GM10266 (cell line): ENCODE measurements around the gene DKKL1.

ENCODE experiments used
- DNase-seq: peaks from one replicate; pipeline ENCODE4 v3.0.0; 2012; ENCODE audit errors: extremely low spot score
- TF ChIP-seq, protein P1 (sequence below): IDR thresholded peaks from 2 replicates; pipeline ENCODE4 v1.5.1; 2012; ENCODE audit warnings: mild to moderate bottlenecking, low read depth; ENCODE audit not compliant: control insufficient read depth, insufficient read depth; ENCODE audit errors: missing control alignments

The DKKL1 gene

DNA sequence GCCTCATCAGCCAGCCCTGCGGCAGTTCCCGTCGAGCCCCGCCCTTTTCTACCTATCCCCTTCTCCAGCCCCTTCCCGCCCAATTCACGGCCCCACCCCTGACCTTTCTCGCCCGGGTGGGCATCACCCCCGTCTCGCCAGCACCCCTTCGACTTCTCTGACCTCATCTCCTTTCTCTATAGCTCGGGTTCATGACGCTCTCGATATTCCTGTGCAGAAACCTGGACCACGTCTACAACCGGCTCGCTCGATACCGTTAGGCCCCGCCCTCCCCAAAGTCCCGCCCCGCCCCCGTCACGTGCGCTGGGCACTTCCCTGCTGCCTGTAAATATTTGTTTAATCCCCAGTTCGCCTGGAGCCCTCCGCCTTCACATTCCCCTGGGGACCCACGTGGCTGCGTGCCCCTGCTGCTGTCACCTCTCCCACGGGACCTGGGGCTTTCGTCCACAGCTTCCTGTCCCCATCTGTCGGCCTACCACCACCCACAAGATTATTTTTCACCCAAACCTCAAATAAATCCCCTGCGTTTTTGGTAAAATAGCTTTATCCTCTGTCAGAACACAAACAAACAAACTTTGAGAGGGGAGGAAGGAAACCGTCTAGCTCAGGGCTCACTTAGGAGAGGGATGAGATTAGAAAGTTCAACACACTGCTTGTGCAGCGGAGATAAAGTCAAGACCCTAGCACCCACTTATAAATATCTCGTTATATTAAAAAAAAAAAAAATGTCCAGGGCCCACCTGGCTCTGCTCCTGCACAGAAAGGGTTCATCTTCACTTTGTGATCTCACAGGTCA is 23.4 kb upstream of the DKKL1 start:
- peak; percentile 97 for DNase-seq
- TF ChIP-seq, protein P1, sequence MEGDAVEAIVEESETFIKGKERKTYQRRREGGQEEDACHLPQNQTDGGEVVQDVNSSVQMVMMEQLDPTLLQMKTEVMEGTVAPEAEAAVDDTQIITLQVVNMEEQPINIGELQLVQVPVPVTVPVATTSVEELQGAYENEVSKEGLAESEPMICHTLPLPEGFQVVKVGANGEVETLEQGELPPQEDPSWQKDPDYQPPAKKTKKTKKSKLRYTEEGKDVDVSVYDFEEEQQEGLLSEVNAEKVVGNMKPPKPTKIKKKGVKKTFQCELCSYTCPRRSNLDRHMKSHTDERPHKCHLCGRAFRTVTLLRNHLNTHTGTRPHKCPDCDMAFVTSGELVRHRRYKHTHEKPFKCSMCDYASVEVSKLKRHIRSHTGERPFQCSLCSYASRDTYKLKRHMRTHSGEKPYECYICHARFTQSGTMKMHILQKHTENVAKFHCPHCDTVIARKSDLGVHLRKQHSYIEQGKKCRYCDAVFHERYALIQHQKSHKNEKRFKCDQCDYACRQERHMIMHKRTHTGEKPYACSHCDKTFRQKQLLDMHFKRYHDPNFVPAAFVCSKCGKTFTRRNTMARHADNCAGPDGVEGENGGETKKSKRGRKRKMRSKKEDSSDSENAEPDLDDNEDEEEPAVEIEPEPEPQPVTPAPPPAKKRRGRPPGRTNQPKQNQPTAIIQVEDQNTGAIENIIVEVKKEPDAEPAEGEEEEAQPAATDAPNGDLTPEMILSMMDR, result no peak

DNA sequence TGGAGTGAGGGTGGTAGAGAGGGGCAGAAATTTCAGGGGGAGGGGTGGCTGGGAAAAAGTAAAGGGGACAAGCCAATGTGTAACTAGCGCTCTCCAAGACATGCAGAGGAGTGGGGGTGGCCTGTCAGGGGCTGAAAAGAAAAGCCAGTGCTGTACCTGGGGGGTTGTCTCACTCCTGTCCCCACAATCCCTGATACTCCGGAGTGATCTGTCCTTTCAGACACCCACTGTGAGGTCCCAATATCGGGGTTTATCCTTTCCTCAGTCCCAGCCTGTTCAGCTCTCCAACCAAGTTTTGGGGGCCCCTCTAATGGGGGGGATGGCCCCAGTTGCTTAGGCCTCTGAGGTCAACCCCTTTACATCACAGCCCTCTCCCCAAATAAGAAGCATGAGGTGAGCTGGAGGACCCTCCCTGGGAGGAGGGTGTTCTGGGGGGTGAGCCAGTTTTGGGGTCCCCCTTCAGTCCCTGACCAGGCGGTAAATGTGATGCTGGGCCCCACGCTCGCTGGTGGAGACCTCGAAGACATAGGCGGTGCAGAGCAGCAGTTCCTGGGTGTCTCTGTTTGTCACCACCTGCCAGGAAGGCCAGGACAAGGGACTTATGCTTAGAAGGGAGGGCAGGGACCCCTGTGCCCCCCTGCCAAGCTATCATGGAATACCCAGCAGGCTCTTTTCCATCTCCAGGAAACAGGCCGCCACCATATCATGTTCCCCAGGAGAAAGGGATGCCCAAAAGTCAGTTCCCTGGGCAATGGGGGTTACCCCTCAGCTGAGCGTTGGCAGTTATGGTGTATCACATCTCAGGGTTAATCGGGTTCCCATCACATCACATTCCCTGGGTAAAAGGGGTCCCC is 22.6 kb upstream of the DKKL1 start:
- TF ChIP-seq, protein P1, result no peak
- no peak for DNase-seq

GRCh38 chr19:49342291-49342721 is 21.4 kb upstream of the DKKL1 start:
- no peak for DNase-seq
- TF ChIP-seq, protein P1, result no peak

DNA sequence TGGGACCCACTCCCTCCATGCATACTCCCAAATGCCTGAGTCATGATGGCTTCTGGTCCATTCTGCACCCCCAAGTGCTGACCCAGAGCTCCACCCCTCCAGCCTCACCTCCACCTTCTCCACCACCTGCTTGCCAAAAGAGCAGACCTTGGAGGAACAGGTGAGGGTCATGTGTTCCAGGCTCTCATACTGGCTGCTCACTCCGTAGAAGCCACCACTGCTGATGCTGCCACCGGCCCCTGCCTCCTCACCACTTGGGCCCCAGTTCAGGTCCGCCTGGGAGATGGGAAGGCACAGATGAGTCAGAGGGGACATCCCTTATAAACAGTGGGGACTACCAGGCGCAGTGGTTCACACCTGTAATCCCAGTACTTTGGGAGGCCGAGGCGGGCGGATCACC is 20.6 kb upstream of the DKKL1 start:
- TF ChIP-seq, protein P1, result no peak
- DNase-seq, result no peak

DNA sequence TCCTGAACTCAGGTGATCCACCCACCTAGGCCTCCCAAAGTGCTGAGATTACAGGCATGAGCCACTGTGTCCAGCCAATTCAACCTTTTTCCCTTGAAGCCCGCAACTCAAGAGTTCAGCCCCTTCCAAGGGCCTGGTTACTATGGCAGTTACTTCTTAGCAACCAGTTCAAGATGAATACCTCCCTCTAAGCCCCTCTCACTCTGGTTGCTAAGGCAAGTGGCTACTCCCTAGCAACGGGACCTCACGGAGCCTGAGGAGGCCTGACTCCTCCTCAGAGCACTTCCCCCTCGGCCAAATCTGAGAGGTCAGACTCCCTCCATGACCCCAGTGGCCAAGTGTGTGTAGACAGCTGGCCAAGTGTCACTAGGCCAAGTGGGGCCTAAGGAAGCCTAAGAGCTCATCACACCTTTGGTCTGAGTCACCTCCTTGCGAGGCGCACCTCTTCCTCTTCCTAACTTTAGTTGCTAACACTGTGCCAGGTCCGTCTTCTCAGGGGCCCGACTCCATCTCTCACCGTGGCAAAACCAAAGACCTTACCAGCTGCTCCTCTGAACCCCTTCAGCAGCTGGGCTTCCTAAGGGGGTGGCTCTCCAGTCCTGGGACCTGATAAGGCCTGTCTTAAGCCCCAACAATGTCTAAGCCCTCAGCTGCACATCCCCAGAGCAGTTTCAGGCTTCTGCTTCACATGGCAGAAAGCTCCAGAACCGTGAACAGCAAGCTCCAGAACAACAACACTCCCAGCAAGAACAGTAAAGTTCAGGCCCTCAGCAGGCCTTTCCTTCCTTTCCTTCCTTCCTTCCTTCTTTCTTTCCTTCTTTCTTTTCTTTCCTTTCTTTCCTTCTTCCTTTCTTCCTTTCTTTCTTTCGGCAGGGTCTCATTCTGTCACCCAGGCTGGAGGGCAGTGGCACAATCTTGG is 18.9 kb upstream of the DKKL1 start:
- no peak for DNase-seq
- TF ChIP-seq, protein P1, result no peak

DNA sequence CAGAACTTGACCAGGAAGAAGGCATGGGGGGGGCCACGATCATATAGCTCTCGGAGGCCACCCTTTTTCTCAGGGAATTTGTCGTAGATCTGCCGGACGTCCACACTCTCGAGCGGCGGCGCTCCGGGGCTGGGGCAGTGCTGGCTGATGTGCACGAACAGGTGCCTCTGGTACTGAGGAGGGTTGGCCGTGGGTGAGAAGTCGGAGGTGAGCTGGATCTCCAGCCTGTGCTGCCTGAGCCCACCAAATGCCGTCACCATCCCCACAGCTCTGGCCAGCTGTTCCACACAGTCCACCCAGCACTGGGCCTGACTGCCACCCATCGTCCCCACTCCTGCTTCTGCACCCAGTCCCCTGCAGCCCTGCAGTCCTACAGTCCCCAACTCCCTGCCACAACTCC is 16.5 kb upstream of the DKKL1 start:
- TF ChIP-seq, protein P1, result no peak
- no peak for DNase-seq
